IPS-15b (cell line): Measurements from ENCODE around the gene PIGZ.

Experiments used
- H3K27me3 ChIP-seq: one replicate; pipeline ENCODE4 v1.6.1; 2013; ENCODE audit warnings: low read length; ENCODE audit not compliant: control insufficient read depth, insufficient read depth
- H3K36me3 ChIP-seq: one replicate; pipeline ENCODE4 v1.6.1; 2013; ENCODE audit warnings: low read length; ENCODE audit not compliant: control insufficient read depth, insufficient read depth
- H3K4me1 ChIP-seq: one replicate; pipeline ENCODE4 v1.6.1; 2013; ENCODE audit warnings: mild to moderate bottlenecking, low read length; ENCODE audit not compliant: control insufficient read depth, insufficient read depth
- H3K4me3 ChIP-seq: one replicate; pipeline ENCODE4 v1.5.1; 2013; ENCODE audit warnings: low read depth, low read length
- H3K9ac ChIP-seq: one replicate; pipeline ENCODE4 v1.6.1; 2013; ENCODE audit warnings: low read depth, mild to moderate bottlenecking, low read length
- H3K9me3 ChIP-seq: one replicate; pipeline ENCODE4 v1.6.1; 2013; ENCODE audit warnings: mild to moderate bottlenecking, low read length; ENCODE audit not compliant: control insufficient read depth, insufficient read depth

Gene PIGZ

GRCh38 chr3:196997311-196997710, 28.7 kb upstream of the PIGZ start:
- Histone ChIP-seq H3K4me1 (no peaks in the 10 kb centered on the region), H3K4me3 (no peak overlapping the region)

GRCh38 chr3:196996454-196997265, 28.0 kb upstream of the PIGZ start:
- Histone ChIP-seq H3K9me3 (no peaks in the 10 kb centered on the region), H3K9ac (no peak overlapping the region), H3K27me3 (no peaks in the 10 kb centered on the region), H3K36me3 (no peaks in the 10 kb centered on the region), H3K4me3 (no peak overlapping the region), H3K4me1 (no peaks in the 10 kb centered on the region)

More at GRCh38 chr3:196997311-196997710, 28.7 kb upstream of the PIGZ start:
- no peaks in the 10 kb centered on the region for H3K9me3 ChIP-seq
- H3K36me3 ChIP-seq = no peaks in the 10 kb centered on the region
- H3K27me3 ChIP-seq = no peaks in the 10 kb centered on the region
- no peak overlapping the region for H3K9ac ChIP-seq

GRCh38 chr3:196995646-196996355, 27.2 kb upstream of the PIGZ start:
- no peaks in the 10 kb centered on the region for H3K36me3 ChIP-seq
- H3K9me3 ChIP-seq = no peaks in the 10 kb centered on the region
- no peak overlapping the region for H3K9ac ChIP-seq
- H3K4me1 ChIP-seq = no peaks in the 10 kb centered on the region
- no peaks in the 10 kb centered on the region for H3K27me3 ChIP-seq
- no peak overlapping the region for H3K4me3 ChIP-seq

DNA sequence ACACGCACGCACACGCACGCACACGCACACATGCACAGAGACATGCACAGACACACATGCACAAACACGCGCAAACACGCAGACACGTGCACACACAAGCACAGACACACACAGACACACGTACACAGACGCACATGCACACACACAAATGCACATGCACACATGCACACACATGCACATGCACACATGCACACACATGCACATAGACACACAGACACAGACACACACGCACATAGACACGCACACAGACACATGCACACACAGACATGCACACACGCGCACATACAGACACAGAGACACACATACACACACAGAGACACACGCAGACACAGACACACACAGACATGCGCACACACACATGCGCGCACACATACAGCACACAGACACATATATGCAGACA, 26.4 kb upstream of the PIGZ start:
- Histone ChIP-seq H3K9ac (no peak overlapping the region), H3K4me1 (no peaks in the 10 kb centered on the region), H3K36me3 (no peaks in the 10 kb centered on the region), H3K9me3 (no peaks in the 10 kb centered on the region), H3K4me3 (no peak overlapping the region), H3K27me3 (no peaks in the 10 kb centered on the region)

DNA sequence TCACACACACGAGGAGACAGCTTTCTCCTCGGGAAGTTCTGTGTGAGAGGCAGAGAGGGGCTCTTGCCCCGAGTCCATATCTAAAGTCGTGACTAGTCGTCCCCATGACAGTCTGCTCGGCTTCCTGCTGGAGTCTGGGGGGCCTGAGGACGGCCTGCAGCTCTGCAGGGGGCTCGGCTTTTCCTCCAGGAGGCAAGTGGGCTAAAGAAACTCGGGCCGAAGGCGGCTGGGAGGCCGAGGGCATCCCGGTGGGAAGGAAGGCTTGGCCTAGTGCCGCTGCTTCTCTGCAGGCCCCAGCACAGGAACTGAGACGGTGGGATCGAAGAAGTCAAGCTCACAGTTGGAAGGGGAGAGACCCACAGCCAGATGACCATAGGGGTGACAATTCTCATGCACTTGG, 25.4 kb upstream of the PIGZ start:
- H3K4me3 ChIP-seq = no peak overlapping the region
- no peak overlapping the region for H3K9ac ChIP-seq

GRCh38 chr3:196992461-196993065, 23.9 kb upstream of the PIGZ start:
- Histone ChIP-seq H3K4me3 (no peak overlapping the region), H3K9ac (no peak overlapping the region), H3K36me3 (no peaks in the 10 kb centered on the region)

More for the DNA sequence above, 25.4 kb upstream of the PIGZ start:
- no peaks in the 10 kb centered on the region for H3K36me3 ChIP-seq
- no peaks in the 10 kb centered on the region for H3K4me1 ChIP-seq
- no peaks in the 10 kb centered on the region for H3K9me3 ChIP-seq
- H3K27me3 ChIP-seq = no peaks in the 10 kb centered on the region

DNA sequence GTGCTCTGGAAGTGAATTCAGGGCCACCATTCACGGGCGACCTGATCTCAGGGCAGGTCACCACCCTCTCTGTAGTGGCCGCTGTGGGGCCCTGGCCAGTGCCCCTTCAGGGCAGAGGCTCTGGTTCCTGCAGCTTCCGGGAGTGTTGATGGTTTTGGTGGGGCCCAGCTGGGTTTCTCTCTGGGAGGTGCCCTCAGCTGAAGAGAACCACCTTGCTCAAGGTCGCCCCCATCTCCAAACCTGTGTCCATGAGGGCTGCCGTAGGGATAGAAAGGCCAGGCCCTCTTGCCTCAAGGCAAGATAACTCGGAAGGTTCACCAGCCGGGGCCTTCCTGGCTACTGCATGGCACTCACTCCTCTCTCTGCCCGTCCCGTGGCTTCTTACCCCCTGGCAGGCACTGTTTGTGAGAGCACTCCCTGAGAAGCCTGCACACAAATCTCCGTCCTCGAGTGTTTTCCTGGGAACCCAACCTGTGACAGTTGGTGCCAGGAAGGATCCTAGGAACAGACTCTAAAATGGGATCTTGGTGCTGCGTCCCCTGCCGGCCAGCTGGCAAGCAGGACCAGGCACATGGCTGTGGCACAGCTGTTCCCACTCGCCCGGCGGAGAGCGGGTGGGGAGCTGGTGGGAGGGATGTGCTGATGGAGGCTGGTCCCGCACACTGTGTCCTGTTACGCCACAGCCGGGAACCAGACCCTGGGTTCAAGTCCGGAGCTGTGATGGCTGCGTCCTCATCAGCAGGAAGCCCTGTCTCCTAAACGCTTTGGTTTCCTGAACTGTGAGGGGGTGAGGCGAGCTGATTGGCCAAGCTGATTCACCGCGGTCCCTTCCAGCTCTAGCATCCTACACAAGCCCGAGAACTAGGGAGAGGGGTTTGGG, 23.2 kb upstream of the PIGZ start:
- Histone ChIP-seq H3K27me3 (no peaks in the 10 kb centered on the region), H3K36me3 (no peaks in the 10 kb centered on the region), H3K9me3 (no peaks in the 10 kb centered on the region), H3K9ac (no peak overlapping the region), H3K4me1 (no peaks in the 10 kb centered on the region), H3K4me3 (no peak overlapping the region)

More at GRCh38 chr3:196992461-196993065, 23.9 kb upstream of the PIGZ start:
- no peaks in the 10 kb centered on the region for H3K9me3 ChIP-seq
- H3K4me1 ChIP-seq = no peaks in the 10 kb centered on the region
- H3K27me3 ChIP-seq = no peaks in the 10 kb centered on the region

GRCh38 chr3:196990601-196991007, 22.0 kb upstream of the PIGZ start:
- Histone ChIP-seq H3K27me3 (no peaks in the 10 kb centered on the region), H3K36me3 (no peaks in the 10 kb centered on the region), H3K9me3 (no peaks in the 10 kb centered on the region), H3K4me1 (no peaks in the 10 kb centered on the region), H3K4me3 (no peak overlapping the region), H3K9ac (no peak overlapping the region)

DNA sequence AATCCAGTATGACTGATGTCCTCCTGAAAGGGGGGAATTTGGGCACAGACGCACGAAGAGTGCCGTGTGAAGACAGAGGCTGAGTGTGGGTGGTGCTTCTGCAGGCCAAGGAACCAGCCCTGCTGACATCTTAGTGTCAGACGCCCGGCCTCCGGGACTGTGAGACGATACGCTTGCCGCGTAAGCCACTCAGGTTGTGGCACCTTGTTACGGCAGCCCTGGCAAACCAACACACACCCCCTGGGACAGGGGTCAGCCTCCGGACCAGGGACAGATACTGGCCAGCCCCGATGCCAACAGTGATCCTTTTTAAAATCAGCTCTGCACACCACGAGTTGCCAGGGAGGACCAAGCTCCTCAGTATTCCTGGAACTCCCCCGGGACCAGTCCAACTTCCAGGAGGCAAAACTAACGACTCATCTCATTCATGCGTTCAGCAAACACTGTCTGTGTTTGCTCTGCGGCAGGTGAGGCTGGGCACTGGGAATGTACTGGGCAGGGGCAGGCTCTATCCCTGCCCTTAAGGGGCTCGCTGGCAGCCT, 21.2 kb upstream of the PIGZ start:
- Histone ChIP-seq H3K9ac (no peak overlapping the region), H3K27me3 (no peaks in the 10 kb centered on the region), H3K4me3 (no peak overlapping the region), H3K9me3 (no peaks in the 10 kb centered on the region), H3K36me3 (no peaks in the 10 kb centered on the region), H3K4me1 (no peaks in the 10 kb centered on the region)

DNA sequence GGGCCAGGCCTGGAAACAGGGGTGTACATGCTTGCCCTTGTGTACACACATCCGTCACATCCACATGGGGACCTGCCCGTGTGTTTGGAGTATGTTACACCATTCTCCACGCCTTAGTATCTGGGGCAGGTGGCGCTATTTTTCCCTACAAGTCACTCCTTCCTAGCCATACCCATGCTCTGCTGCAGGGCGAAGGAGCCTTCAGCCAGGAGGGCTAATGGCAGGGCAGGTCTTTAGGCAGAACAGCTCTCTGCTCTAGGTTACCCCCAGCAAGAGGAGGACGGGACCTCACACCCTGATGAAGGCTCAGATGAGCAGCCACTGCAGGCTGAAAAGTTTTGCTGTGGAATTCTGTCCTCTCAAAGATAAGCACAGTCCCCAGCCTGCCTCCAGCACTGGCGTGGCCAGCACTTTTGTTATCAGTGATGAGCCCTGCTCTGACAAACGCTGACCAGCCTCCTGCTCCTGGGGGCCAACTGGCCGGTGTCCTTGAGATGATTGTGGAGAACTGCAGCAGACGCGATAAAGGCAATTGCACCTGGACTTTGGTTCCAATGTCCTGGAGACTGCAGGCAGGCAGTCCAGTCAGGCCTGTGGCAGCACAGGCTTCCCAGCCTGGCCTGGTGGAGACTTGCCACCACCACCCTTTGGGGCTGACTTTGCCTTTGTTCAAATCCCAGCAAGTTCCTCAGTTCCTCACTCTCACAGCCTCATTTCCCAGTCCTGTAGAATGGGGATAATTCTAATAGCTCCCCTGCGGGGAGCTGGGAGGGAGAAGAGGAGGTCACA, 19.8 kb upstream of the PIGZ start:
- no peak overlapping the region for H3K4me3 ChIP-seq

More for the DNA sequence above, 19.8 kb upstream of the PIGZ start:
- no peaks in the 10 kb centered on the region for H3K27me3 ChIP-seq
- H3K9ac ChIP-seq = no peak overlapping the region
- H3K9me3 ChIP-seq = no peaks in the 10 kb centered on the region
- H3K36me3 ChIP-seq = no peaks in the 10 kb centered on the region
- H3K4me1 ChIP-seq = no peaks in the 10 kb centered on the region
